Thymus (tissue), 11 donors: ENCODE data around the gene ZBED4. TPM values are rescaled to one million over a fixed set of nuclear protein-coding genes. Genes with fewer than 3 reads are reported as not detected.
A peak's percentile ranks its signal among the peaks of the same experiment; 100 is the strongest.

Experiments
- DNase-seq, 9 donors: peaks; one replicate each; pipeline ENCODE4 v3.0.0-alpha.2; 2013; ENCODE audit warnings: low spot score in 9 of 9, low read depth in 6 of 9, missing footprints in 1 of 9
- H3K27ac ChIP-seq, 2 donors: one replicate each; pipeline ENCODE4 v1.5.1; 2013; ENCODE audit warnings: control low read depth in 1 of 2, low read depth in 1 of 2, low read length in 1 of 2, mild to moderate bottlenecking in 1 of 2, moderate library complexity in 1 of 2
- H3K27me3 ChIP-seq, 2 donors: one replicate each; pipeline ENCODE4 v1.5.1; 2013; ENCODE audit warnings: low read length in 1 of 2; ENCODE audit not compliant: control insufficient read depth in 2 of 2, insufficient read depth in 1 of 2
- H3K36me3 ChIP-seq, 2 donors: one replicate each; pipeline ENCODE4 v1.5.1; 2013; ENCODE audit warnings: low read length in 1 of 2, mild to moderate bottlenecking in 1 of 2, moderate library complexity in 1 of 2; ENCODE audit not compliant: control insufficient read depth in 2 of 2, insufficient read depth in 2 of 2
- H3K4me1 ChIP-seq, 2 donors: one replicate each; pipeline ENCODE4 v1.5.1; 2013; ENCODE audit warnings: low read length in 2 of 2; ENCODE audit not compliant: control insufficient read depth in 2 of 2, insufficient read depth in 2 of 2
- H3K4me3 ChIP-seq, 2 donors: one replicate each; pipeline ENCODE4 v1.5.1; 2013; ENCODE audit warnings: low read length in 2 of 2, control low read depth in 1 of 2, mild to moderate bottlenecking in 1 of 2
- H3K9me3 ChIP-seq, 2 donors: one replicate each; pipeline ENCODE4 v1.5.1; 2013; ENCODE audit warnings: low read length in 1 of 2, mild to moderate bottlenecking in 1 of 2; ENCODE audit not compliant: control insufficient read depth in 2 of 2, insufficient read depth in 1 of 2
- WGBS: extraction: QIAGEN DNeasy Blood & Tissue Kit; methylation state at CpG from one replicate; pipeline ENCODE4 v1.1.7; 2013; 5-methylcytosine and 5-hydroxymethylcytosine counted together
- polyA plus RNA-seq: library from polyadenylated mRNA; stranded (reverse); fragments of 200-250 nt; gene quantifications from one replicate; pipeline ENCODE4 v1.2.3, GENCODE V29; 2013
- total RNA-seq: library from RNA; stranded (reverse); fragments of 120-200 nt; gene quantifications from one replicate; pipeline ENCODE4 v1.2.4, GENCODE V29; 2013
- donor health status: healthy.

Gene ZBED4
- total and polyA plus RNA-seq, 2 donors, result 6.4 to 9.9 TPM

DNA sequence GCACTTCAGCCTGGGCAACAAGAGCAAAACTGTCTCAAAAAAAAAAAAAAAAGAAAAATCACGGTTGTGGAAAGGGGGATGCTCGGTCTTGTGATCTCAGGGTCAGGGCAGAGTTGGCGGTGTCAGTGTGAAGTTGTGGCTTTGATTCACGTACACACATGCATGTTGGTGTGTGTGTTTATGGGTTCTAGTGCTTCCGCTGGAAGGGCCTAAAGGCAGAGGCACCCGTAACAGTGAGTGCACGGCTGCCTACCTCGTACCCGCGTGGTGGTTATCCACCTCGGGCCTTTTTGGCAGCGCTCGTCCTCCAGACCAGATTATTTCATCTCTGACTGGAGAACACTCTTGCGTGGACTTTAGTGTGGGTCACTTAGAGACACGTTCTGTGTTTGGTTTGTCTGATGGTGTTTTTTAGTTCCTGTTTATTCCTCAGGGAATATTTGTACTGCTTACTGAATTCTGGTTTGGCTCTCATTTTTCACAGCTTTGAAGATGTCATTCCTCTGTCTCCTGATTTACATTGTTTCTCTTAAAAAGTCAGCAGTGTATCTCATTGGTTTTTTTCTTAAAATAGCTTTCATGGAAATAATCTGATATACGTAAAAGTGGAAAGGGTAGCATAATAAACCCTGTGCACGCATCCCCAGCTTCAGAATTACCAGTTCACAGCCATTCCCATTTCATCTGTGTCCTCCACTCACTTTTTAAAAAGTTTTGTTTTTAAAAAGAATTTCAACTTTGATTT is 15.6 kb downstream of the ZBED4 start:
- Histone ChIP-seq H3K4me1 (peaks cover 16 to 21% of the 10 kb centered on the region in 2 donors), H3K27ac (no peak overlapping the region), H3K27me3 (no peaks in the 10 kb centered on the region), H3K4me3 (no peak overlapping the region), H3K9me3 (peaks cover 8 to 34% of the 10 kb centered on the region in 2 donors), H3K36me3 (peaks cover 2 to 19% of the 10 kb centered on the region in 2 donors)
- 91% methylated on average over 17 of the region's 17 CpGs for WGBS
- no peak for DNase-seq

DNA sequence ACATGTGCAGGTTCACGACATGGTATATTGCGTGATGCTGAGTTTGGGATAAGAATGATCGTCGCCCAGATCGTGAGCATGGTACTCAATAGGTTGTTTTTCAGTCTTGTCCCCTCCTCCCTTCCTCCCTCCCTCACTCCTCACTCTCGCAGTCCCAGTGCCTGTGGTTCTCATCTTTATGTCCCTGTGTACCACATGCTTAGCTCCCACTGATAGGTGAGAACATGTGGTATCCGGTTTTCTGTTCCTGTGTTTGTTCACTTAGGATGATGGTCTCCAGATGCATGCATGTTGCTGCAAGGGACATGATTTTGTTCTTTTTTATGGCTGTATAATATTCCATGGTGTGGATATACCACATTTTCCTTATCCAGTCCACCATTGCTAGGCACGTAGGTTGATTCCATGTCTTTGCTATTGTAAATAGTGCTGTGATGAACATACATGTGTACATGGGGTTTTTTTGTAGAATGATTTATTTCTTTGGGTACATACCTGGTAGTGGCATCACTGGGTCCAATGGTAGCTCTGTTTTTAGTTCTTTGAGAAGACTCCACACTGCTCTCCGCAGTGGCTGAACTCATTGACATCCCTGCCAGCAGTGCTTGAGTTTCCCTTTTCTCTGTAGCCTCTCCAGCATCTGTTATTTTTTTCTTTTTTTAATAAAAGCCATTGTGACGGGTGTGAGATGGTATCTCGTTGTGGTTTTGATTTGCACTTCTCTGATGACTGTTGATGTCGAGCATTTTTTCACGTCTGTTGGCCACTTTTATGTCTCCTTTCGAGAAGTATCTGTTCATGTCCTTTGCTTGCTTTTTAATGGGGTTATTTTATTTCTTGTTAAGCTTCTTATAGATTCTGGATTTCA is 16.4 kb downstream of the ZBED4 start:
- H3K4me1 ChIP-seq, result peaks cover 13 to 17% of the 10 kb centered on the region in 2 donors
- peaks cover 2 to 19% of the 10 kb centered on the region in 2 donors for H3K36me3 ChIP-seq
- H3K27ac ChIP-seq, result peak overlapping the region in 1 of 2 donors; percentile 37
- 54% methylated on average over 14 of the region's 14 CpGs for WGBS
- H3K9me3 ChIP-seq, result peaks cover 8 to 33% of the 10 kb centered on the region in 2 donors
- peak in 1 of 9 donors; percentile 42 for DNase-seq
- H3K27me3 ChIP-seq, result no peaks in the 10 kb centered on the region
- H3K4me3 ChIP-seq, result no peak overlapping the region

DNA sequence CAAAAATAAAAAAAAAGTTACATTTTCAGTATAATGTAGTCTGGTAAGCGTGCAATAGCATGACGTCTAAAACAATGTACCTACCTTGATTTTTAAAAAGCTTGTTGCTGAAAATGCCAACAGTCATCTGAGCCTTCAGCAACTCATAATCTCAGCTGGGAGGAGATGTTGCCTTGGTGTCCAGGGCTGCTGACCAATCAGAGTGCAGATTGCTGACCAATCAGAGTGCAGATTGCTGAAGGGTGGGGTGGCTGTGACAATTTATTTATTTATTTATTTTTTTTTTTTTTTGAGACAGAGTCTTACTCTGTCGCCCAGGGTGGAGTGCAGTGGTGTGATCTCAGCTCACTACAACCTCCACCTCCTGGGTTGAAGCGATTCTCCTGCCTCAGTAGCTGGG is 17.8 kb downstream of the ZBED4 start:
- Histone ChIP-seq H3K36me3 (peaks cover 4 to 17% of the 10 kb centered on the region in 2 donors), H3K4me1 (peaks cover 13 to 17% of the 10 kb centered on the region in 2 donors), H3K4me3 (no peak overlapping the region), H3K27me3 (no peaks in the 10 kb centered on the region), H3K27ac (no peak overlapping the region), H3K9me3 (peaks cover 8 to 25% of the 10 kb centered on the region in 2 donors)
- no peak for DNase-seq
- 97% methylated on average over 4 of the region's 4 CpGs for WGBS

DNA sequence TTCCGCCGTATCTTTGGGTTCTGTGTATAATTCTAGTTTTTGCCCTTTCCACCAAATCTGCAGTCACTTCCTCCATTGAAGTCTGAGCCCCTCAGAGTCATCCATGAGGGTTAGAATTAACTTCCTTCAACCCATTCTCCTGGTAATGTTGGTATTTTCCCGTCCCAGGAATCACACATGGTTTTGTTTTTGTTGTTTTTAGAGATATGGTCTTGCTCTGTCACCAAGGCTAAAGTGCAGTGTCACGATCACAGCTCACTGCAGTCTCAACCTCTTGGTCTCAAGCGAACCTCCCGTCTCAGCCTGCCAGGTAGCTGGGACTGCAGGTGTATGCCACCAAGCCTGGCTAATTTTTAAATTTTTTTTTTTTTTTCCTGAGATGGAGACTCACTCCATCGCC is 18.7 kb downstream of the ZBED4 start:
- no peak overlapping the region for H3K4me3 ChIP-seq
- H3K27ac ChIP-seq, result no peak overlapping the region
- no peaks in the 10 kb centered on the region for H3K27me3 ChIP-seq
- peaks cover 6 to 19% of the 10 kb centered on the region in 2 donors for H3K9me3 ChIP-seq
- peaks cover 9 to 17% of the 10 kb centered on the region in 2 donors for H3K36me3 ChIP-seq
- peaks cover 13 to 14% of the 10 kb centered on the region in 2 donors for H3K4me1 ChIP-seq
- no peak for DNase-seq
- 95% methylated on average over 7 of the region's 7 CpGs for WGBS

DNA sequence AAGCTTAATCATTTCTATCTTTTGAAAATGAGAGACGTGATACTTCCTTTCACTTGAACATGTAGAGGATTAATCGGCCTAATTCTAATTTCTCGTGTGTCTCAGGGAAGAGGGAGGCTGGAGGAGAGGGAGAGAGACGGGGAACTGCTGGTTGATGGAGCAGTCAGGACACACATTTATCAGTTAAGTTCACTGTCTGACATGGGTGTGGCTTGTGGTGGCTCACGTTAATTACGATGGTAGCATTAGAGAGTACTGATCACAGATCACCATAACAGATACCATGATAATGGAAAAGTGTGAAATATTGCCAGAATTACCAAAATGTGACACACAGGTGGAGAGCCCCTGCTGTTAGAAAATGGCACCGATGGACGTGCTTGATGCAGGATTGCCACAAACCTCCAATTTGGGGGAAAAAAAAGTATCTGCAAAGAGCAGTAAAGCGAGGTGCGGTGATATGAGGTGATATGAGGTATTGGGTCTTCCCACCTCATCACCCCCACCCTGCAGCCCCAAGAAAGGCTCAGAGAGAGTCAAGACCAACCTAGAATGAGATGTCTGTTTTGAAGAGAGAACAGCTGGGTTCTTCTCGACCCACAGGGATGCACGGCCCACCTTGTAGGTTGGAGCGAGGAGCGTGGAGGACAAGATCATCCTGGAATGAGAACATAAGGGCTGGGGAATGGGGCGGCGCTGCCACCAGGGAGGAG is 19.7 kb downstream of the ZBED4 start:
- peaks cover 4 to 6% of the 10 kb centered on the region in 2 donors for H3K4me1 ChIP-seq
- no peak for DNase-seq
- no peak overlapping the region for H3K27ac ChIP-seq
- WGBS, result 92% methylated on average over 16 of the region's 16 CpGs
- H3K9me3 ChIP-seq, result peaks cover 6 to 15% of the 10 kb centered on the region in 2 donors
- H3K4me3 ChIP-seq, result no peak overlapping the region
- H3K27me3 ChIP-seq, result no peaks in the 10 kb centered on the region
- peaks cover 9 to 17% of the 10 kb centered on the region in 2 donors for H3K36me3 ChIP-seq

DNA sequence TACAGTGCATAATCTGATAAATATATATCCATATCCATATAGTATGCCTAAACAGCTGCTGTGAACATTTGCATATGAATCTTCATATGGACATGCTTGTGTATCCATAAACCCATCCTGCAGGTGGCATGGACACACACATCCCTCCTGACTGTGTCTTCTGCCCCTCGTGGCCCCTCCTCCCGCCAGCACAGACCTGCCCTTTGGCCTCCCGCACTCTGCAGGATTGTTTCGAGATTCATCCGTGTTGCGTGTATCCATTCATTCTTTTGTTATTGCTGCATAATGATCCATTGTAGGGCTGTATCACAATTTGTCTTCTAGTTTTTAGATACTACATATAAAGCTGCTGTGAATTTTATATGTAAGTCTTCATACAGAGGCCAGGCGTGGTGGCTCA is 24.0 kb downstream of the ZBED4 start:
- Histone ChIP-seq H3K27me3 (no peaks in the 10 kb centered on the region), H3K36me3 (peaks cover 6 to 7% of the 10 kb centered on the region in 2 donors), H3K9me3 (no peaks in the 10 kb centered on the region), H3K4me3 (no peak overlapping the region), H3K4me1 (peaks cover 0 to 10% of the 10 kb centered on the region in 2 donors), H3K27ac (no peak overlapping the region)
- over 99% methylated on average over 7 of the region's 7 CpGs for WGBS
- DNase-seq, result no peak

DNA sequence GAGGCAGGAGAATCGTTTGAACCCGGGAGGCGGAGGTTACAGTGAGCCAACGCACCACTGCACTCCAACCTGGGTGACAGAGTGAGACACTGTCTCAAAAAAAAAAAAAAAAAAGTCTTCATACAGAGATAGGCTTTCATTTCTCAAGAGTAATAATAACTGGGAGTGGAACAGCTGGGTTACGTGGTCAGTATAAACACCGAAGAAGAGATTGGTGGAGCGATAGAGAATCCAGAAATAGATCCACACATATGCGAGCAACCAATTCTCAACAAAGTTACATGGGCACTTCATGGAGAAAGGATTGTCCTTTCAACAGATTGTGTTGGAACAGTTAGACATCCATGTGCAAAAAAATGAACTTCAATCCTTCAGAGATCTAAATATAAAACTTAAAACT is 24.6 kb downstream of the ZBED4 start:
- DNase-seq, result no peak

DNA sequence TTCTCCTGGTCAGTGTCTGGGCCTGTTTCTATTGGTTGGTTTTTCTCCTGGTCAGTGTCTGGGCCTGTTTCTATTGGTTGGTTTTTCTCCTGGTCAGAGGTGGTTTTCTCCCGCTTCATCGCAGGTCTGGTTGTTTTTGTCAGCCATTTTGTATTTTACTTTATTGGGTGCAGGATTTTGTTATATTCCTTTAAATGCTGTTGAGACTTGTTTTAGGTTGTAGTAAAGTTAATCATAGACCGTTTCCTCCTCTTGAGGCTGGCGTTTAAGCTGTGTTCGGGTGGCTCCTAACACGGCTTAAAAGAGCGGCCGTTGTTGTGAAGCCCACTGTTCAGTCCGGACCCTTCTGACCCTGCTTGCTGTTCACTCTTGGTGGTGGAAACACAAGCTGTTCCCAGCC is 26.2 kb downstream of the ZBED4 start:
- WGBS, result 95% methylated on average over 9 of the region's 9 CpGs

More for the DNA sequence above, 24.6 kb downstream of the ZBED4 start:
- 98% methylated on average over 8 of the region's 8 CpGs for WGBS
- H3K27ac ChIP-seq, result no peak overlapping the region
- H3K9me3 ChIP-seq, result no peaks in the 10 kb centered on the region
- peaks cover 0 to 10% of the 10 kb centered on the region in 2 donors for H3K4me1 ChIP-seq
- H3K27me3 ChIP-seq, result no peaks in the 10 kb centered on the region
- H3K4me3 ChIP-seq, result no peak overlapping the region
- H3K36me3 ChIP-seq, result peaks cover 6 to 7% of the 10 kb centered on the region in 2 donors

More for the DNA sequence above, 26.2 kb downstream of the ZBED4 start:
- Histone ChIP-seq H3K27ac (no peak overlapping the region), H3K4me3 (no peak overlapping the region), H3K4me1 (peaks cover 0 to 10% of the 10 kb centered on the region in 2 donors), H3K9me3 (no peaks in the 10 kb centered on the region), H3K27me3 (no peaks in the 10 kb centered on the region), H3K36me3 (peaks cover 18 to 19% of the 10 kb centered on the region in 2 donors)
- no peak for DNase-seq
